Stimulated activated CD8-positive, alpha-beta memory T cell treated with anti-CD3 and anti-CD28 coated beads, Interleukin-15, amount 100 ng/mL, for 1 hour (primary cell): ENCODE measurements around the gene RFX2.
"Not testable (repeated sequence)": the region's sequence is repeated elsewhere in the genome, so short reads cannot be mapped to it uniquely, and the experiment has no call there.

Experiments
- DNase-seq: peaks from one replicate; pipeline ENCODE4 v3.0.0-alpha.2; 2020; ENCODE audit warnings: low read depth

The RFX2 gene

DNA sequence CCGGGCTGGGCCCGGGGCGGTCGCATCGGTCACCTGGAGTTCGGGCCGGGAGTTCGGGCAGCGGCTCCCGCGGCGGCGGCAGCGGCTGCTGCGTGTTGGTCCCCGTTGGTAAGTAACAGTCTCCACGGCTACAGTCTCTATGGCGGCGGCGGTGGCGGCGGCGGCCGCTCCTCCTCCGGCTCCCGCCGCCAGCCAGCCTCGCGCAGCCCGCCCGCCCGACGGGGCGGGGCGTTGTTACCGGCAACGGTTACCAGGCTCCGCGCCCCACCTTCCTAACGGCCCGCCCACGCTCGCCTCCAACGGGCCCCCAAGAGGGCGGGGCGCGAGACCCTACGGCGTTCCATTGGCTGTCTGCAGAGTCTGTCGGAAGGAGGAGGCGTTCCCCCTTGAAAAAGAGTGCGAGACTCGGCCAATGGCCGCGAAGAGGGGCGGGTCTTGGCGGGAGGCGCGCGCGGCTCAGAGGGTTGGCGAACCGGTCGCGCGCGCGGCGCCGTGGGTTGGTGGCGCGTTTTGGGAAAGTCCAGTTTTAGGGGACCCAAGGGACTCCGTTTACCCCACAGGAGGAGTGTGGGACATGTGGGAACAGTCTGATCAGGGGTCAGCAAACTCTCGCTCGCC, at the start of gene RFX2:
RFX2 (minus strand) TSS at position 141 of the 618 bp plus-strand sequence. CDS start 63,004 bp downstream, outside the sequence.
- DNase-seq: peak; percentile 97

DNA sequence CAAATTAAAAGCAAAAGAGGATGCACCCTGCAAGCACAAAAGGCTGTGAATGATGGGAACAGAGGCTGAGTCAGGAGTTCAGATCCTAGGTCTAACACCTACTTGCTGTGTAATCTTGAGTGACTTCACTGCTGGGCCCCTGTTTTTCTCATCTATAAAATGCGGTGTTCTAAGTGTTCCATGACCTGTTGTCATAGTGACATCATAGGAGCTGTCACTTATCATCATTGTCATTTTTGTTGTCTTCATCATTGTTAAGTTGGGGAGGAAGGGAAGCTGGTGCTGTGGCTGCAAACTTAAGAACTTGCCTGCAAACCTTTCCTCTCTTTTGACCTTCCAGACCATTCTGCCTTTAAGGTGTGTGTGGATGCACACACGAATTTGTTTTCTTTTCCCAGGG, 45.7 kb upstream of the RFX2 start:
- no peak for DNase-seq

DNA sequence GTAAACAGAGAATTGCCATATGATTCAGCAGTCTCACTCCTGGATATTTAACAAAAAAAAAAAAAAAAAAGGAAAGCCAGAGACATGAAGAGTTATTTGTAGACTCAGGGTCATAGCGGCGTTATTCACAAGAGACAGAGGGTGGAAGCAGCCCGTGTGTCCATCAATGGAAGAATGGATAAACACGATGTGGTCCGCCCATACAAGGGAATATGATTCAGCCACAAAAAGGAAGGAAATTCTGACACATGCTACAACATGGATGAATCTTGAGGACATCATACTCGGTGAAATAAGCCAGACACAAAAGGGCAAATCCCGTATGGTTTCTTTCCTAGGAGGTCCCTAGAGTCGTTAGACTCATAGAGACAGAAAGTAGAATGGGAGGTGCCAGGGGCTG, 40.0 kb upstream of the RFX2 start:
- no peak for DNase-seq

DNA sequence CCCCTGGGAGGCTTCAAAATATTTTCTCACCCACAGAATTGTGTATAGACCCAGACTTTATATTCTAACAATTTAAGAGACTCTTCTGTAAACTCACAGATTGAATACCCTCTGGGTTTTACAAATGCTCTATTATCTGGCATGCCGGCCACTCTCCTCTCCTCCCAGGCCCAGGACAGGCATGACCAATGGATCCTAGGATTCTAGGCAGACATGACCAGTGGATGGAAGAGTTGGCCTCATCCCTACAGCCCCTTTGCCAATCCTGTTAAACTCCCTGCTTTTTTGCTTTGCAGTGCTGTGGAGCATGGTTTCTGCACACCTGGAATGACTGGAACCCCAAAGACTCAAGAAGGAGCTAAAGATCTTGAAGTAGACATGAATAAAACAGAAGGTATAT, 30.9 kb upstream of the RFX2 start:
- no peak for DNase-seq

DNA sequence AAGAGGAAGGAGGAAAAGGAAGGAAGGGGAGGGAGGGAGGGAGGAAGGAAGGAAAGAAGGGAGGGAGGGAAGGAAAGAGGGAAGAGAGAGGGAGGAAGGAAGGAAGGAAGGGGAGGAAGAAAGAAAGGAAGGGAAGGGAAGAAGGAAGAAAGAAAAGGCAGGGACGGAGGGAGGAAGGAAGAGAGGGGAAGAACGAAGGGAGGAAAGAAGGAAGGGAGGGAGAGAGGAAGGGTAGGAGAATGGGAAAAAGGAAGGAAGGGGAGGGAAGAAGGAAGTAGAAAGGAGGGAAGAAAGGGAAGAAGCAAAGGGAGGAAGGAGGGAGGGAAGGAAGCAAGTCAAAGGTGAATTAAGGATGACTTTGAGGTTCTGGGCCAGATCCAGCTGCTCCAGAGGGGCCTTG, 28.2 kb upstream of the RFX2 start:
- DNase-seq: no peak

DNA sequence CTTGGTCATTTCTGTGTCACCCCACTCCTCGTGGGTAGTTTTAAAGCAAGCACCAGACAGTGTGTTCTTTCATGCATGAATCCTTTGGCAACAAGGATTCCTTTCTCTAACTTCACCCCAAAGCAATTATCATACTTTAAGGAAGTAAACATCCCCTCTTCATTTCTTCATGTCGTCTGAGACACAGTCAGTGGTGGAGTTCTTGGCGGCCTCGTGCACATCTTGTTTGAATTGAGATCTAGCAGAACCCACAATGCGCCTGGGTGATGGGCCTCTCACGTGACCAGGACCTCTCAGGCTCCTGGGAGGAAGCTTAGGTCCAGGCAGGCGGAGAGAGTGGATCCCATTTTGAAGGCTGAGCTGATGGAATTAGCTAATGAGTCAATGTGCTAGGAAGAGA, 27.8 kb upstream of the RFX2 start:
- no peak for DNase-seq

DNA sequence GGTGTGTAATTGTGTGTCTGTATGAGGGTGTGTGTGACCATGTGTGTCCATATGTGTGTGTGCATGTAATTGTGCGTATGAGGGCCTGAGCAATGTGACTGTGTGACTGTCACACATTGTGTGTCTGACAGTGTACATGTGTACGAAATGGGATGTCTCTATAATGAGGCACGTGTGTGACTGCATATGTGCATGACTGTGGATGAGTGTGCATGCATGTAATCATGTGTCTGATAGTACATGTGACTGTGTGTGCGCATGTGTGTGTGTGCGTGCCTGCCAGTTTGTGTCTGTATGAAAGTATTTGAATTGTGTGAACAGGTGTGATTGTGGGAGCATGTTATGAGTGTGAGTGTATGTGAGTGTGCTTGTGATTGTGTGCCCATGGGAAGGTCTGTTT, 22.9 kb upstream of the RFX2 start:
- DNase-seq: no peak

DNA sequence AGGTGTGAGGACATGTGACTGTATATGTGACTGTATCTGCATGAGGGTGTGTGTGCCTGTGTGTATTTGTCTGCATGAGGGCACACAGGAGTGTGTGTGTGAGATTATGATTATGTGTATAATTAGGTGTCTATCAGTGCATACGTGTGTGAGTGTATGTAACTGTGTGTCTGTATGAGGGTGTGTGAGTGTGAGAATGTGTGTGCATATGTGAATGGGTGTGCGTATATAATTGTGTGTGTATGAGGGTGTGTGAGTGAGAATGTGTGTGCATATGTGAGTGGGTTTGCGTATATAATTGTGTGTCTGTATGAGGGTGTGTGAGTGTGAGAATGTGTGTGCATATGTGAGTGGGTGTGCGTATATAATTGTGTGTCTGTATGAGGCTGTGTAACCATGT, 22.2 kb upstream of the RFX2 start:
- no peak for DNase-seq

DNA sequence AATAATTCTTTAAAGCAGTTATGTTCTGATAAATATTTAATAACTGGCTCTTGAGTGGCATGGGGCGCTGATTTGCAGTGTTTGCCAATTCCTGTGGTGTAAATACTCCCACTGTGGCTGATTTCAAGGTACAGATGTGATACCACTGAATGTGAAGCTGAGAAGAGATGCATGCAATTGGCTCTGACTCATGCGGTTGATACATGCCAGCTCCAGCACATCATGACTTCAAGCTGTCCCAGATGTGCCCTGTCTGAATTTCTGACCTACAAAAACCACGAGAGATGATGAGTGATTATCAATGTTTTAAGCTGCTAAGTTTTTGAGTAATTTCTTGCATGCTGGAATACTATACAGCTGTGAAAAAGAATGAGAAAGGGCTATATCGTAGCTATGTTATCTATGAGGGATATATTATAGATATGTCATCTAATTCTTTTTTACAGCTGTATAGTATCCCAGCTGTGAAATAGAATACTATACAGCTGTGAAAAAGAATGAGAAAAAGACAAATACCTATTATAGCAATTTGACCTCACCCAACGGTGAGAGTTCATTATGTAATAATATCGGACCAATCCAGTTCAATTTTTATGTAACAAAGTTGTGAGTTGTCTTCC, 17.5 kb upstream of the RFX2 start:
- no peak for DNase-seq

DNA sequence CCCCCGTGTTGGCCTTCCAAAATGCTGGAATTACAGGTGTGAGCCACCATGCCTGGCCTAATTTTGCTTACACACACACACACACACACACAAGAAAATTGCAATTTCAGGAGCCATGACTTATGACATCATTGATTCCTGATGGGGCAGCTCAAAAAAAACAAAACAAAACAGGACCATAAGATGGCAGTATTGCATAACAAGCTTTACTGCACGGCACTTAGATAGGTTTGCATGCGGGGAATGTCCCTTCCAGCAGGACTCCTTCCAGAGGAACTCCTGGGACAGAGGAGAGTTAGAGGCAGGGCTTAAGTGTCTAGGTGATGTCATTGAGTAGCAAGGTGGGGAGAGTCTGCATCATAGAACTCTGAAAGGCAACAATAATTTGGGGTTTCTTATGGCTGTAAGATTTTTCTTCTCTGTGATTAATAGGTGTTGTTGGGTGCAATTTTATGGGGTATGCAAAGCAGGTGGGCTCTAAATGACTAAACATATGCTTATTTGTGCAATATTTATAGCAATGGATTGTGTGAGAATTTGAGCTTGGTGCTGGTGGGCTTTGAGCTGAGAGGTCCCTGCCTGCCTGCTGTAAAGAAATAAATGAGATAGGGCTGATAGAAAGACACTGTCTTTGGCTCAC, 16.2 kb upstream of the RFX2 start:
- no peak for DNase-seq

DNA sequence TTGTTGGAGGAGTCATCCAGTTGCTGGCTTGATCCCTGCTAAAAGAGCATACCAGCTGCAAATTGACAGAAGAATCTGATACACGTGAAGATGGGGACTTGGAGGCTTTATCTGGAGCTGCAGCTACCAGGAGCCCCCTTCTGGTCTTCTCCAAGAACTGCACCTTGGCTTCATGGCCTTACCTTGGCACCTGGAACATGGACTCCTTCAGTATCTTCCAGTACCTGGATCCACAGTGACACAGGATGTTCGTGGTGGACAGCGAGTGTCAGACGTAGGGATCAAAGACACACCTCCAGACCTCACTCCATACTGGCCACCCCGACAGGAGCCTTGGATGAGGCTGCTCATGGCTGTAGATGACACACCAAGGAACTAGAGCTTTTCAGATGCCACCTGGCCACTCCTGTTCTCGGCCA, 15.3 kb upstream of the RFX2 start:
- peak; percentile 42 for DNase-seq

DNA sequence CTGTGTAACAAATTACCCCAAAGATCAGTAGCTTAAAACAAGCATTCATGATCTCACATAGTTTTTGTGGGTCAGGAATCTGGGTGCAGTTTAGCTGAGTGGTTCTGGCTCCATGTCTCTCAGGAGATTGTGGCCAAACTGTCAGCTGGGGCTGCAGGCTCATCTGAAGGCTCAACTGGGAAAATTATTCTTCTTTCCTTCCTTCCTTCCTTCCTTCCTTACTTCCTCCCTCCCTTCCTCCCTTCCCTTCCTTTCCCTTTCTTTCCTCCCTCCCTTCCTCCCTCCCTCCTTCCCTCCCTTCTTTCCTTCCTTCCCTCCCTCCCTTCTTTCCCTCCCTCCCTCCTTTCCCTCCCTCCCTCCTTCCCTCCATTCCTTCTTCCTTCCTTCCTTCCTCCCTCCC, 8.7 kb upstream of the RFX2 start:
- no peak for DNase-seq

DNA sequence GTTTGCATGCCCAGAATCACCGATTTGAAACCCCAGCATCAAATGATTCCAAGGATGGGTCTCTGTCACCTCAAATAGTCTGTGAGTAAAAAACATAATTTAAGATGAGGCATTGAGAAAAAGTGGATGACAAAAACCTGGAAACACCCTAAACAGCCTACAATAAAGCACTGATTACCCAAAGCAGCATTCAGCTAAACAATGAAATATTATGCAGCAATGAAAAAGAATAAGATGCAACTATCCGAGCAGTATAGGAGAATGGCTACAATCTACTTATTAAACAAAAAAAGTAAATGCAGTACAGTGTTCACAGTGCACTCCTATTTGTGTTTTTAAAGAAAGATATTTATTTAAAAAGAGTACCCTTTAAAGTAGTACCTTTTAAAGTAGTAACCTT, 7.7 kb upstream of the RFX2 start:
- no peak for DNase-seq

DNA sequence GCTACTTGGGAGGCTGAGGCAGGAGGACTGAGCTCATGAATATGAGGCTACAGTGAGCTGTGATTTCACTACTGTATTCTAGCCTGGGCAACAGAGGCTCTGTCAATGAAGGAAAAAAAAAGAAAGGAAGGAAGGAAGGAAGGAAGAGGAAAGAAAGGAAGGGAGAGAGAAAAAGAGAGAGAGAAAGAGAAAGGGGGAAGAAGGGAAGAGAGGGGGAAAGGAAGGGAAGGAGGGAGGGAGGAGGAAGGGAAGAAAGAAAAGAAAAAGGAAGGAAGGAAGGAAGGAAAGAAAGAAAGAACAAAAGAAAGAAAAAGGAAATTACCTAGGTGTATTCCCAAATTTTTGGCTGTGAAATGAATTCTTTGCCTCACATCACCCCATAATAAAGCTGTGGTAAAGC, 7.2 kb upstream of the RFX2 start:
- no peak for DNase-seq

DNA sequence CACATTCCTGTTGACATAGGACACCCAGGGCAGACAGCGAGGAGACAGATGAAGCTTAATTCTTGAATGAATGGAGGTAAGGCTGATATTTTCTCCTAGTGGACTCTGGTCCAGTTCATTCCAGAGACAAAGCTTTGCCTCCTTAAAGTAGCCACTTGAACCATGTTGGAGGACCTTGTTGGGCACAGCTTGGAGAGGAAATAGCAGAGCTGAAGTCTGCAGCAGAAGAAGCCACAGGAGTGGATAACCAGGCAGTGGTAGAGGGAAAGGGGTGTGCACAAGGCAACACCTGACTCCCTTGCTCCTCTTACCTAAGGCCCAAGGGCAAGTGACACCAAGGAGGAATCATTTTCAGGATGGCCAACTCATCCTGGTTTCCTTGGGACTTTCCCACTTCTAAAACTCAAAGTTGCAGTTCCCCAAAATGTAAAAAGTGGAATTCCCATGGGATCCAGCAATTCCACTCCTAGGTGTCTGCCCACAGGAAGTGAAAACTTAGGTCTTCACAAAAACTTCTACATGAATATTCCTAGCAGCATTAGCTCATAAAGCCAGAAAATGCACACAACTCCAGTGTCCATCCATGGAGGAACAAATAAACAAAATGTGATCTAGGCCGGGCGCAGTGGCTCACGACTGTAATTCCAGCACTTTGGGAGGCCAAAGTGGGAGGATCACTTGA, 6.6 kb upstream of the RFX2 start:
- DNase-seq: no peak

DNA sequence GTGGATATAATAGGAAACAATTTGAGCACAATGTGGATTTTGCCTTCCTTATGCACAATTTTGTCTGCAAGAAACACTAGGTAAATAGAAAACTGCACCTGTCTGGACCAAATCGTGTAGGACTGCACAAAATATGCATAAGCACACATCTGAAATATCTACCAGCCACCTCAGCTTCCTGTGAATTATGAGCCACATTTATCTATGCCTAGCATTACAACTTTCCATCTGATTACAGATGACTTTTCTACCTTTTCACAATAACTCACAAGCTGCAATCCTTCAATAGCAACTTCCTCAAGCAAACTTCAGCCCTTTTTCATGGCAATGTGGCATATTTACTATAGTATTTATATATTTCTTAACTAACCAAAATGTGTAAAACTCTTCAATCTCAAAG, 5.7 kb upstream of the RFX2 start:
- no peak for DNase-seq

DNA sequence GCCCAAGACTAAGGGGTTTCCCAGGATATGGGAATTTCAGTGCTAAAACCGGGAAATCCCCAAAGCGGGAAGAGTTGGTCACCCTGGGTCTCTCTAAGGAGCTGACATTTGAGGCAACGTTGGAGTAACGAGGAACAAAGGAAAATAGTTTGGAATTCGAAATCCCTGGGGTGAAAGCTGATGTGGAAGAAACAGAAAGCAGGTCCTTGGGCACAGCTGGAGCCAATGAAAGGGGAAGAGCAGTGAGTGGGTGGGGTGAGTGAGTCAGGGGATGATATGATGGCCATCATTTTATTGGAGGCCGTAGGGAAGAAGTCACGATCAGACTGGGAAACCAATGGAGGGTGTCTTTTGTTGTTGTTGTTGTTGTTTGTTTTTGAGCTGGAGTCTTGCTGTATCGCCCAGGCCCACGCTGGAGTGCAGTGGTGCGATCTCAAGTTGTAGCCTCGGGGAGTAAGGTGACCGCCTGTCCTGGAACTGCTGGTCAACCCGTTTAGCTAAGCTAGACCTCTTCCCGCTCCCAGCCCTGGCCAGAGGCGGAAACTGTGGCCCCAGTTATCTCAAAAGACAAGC, 3.4 kb upstream of the RFX2 start:
- no peak for DNase-seq

DNA sequence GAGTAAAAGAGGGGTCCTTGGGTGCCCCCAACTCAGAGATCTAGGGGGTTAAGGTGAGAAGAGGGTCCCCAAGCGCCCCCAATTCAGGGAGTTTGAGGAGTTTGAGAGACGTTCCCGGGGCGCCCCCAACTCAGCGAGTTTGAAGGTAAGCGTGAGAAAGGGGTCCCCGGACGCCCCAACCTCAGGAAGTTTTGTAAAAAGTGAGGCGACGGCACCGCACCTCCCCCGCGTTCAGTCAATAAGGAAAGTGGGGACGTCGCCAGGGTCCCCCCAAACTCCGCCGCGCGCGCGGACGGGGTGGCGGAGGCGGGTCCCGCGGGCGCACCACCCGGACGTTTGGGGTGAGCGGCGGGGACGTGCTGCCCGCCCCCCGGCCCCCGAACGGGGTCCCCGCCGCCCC, 353 bp downstream of the RFX2 start:
- no peak for DNase-seq

DNA sequence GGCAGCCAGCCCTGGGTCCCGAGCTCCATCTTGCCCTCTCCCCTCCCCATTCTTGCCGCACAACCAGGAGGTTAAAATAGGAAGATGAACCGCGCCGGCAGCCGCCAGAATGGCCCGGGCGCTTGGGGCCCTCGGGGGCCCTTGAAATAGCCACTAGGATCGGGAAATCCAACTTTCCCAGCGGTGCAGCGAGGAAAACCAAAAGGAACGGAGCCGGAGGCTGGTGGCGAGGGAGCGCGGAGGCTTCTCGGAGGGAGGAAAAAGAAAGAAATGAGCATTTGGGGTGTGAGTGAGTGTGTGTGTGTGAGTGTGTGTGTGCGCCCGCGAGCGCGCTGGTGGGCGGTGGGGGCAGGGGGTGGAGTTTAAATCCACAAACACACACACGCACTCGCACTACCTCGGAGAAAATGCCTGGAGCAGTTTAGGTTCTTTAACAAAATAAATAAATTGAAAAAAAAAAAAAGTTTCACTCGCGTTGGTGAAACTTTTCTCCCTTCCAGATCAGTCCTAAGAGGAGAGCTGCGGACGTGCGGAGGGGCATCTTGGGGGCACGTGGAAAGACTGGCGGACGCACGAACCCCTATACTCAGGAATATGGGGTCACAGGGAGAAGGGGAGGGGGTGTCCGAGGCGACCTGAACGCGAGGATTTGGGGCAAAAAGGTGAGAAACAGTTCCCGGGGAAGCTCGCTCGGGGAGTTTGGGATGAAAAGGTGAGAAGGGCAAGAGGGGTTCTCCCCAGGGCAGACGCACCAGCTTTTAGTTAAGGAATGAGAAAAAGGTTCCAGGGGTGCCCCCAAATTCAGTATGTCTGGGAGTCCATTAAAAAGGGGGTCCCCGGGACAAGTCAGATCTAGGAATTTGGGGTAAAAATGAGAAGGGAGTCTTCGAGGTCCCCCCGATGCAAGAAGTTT, 1.3 kb downstream of the RFX2 start:
- DNase-seq: no peak

DNA sequence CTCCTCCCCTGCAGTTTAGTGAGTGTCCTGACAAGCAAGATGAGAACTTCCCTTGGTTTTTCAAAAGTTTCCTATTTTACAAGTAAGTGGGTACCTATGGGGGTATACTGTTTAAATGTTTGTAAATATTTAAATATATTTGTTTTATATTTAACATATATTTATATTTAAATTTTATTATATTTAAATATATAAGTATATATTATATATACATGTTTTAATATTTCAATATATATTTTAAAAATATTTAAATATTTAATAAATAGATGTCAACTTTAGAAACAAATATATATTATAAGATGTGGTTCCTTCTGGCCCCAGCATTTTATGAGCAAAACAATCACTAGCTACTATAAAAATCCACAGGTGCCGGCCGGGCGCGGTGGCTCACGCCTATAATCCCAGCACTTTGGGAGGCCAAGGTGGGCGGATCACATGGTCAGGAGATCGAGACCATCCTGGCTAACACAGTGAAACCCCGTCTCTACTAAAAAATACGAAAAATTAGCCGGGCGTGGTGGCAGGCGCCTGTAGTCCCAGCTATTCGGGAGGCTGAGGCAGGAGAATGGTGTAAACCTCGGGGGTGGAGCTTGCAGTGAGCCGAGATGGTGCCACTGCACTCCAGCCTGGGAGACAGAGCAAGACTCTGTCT, 3.5 kb downstream of the RFX2 start:
- not testable (repeated sequence) for DNase-seq

DNA sequence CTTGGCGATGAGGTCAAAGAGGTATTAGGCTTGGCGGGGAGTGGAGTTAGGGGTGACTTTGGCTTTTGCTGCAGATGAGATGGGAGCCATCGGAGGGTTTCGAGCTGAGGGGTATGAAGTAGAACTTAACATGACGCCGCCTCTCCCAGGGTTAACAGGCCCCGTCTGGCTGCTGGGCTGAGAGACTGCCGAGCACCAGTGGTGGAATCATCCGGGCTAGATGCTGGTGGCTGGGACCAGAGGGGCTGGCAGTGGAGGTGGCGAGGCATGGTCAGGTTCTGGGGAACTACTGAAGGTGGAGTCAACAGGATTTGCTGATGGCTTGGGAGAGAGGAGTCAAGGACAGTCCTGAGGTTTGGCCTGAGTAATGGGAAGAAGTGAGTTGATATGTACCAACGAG, 4.9 kb downstream of the RFX2 start:
- no peak for DNase-seq
